Heart left ventricle (tissue), 16 donors: Measurements from ENCODE around the gene SURF6. TPM values are rescaled to one million over a fixed set of nuclear protein-coding genes. Genes with fewer than 3 reads are reported as not detected.
A peak's percentile ranks its signal among the peaks of the same experiment; 100 is the strongest.

Source experiments
- ATAC-seq, 4 donors: fragments of 200-7000 bp; cut with Tn5 transposase; one replicate each; pipeline ENCODE4 v1.9.1; 2020 to 2022; ENCODE audit warnings: moderate library complexity in 4 of 4, mild to moderate bottlenecking in 3 of 4, moderate number of reproducible peaks in 1 of 4
- DNase-seq, 5 donors: peaks; one replicate each; pipeline ENCODE4 v3.0.0-alpha.2; 2020
- H3K27ac ChIP-seq, 12 donors: fragments of 200-600 bp; sonication (generic) in 4 of 12; one replicate each; pipeline versions ENCODE4 v1.5.0 to v1.8.0; 2016 to 2022; ENCODE audit warnings: mild to moderate bottlenecking in 2 of 12
- H3K27me3 ChIP-seq, 9 donors: fragments of 200-600 bp; sonication (generic) in 2 of 9; one replicate each; pipeline versions ENCODE4 v1.5.1 to v1.8.0; 2016 to 2022; ENCODE audit warnings: mild to moderate bottlenecking in 3 of 9
- H3K36me3 ChIP-seq, 9 donors: fragments of 200-600 bp; sonication (generic) in 2 of 9; one replicate each; pipeline versions ENCODE4 v1.5.0 to v1.8.0; 2018 to 2022; ENCODE audit warnings: mild to moderate bottlenecking in 2 of 9
- H3K4me1 ChIP-seq, 12 donors: fragments of 200-600 bp; sonication (generic) in 4 of 12; one replicate each; pipeline versions ENCODE4 v1.5.0 to v1.8.0; 2016 to 2022; ENCODE audit warnings: mild to moderate bottlenecking in 3 of 12
- H3K4me3 ChIP-seq, 12 donors: fragments of 200-600 bp; sonication (generic) in 4 of 12; one replicate each; pipeline versions ENCODE4 v1.5.0 to v1.8.0; 2017 to 2022; ENCODE audit warnings: mild to moderate bottlenecking in 9 of 12, moderate library complexity in 4 of 12
- H3K9me3 ChIP-seq, 12 donors: fragments of 200-600 bp; sonication (generic) in 4 of 12; one replicate each; pipeline versions ENCODE4 v1.5.0 to v1.8.0; 2016 to 2022; ENCODE audit warnings: mild to moderate bottlenecking in 1 of 12
- CTCF ChIP-seq, 12 donors: fragments of 200-600 bp; sonication (generic) in 4 of 12; IDR thresholded peaks; one replicate each; pipeline versions ENCODE4 v1.5.0 to v1.8.0; 2018 to 2022; ENCODE audit warnings: antibody characterized with exemption in 12 of 12, mild to moderate bottlenecking in 5 of 12
- POLR2A ChIP-seq, 2 donors: fragments of 450-650 bp; IDR thresholded peaks; one replicate each; pipeline ENCODE4 v1.6.1; 2017; ENCODE audit warnings: antibody characterized with exemption in 2 of 2, mild to moderate bottlenecking in 2 of 2, moderate library complexity in 2 of 2
- WGBS, 4 donors: extraction: QIAGEN DNeasy Blood & Tissue Kit in 2 of 4; methylation state at CpG; one replicate each; pipeline versions ENCODE4 v1.1.5 to v1.1.7; 2013 to 2018; 5-methylcytosine and 5-hydroxymethylcytosine counted together
- intact Hi-C, 10 donors: fragments of 100-400 bp; cut with DNase I; formaldehyde crosslinking; loops; one replicate each; pipeline versions ENCODE4 v1.11.1 to v1.14.2; 2022
- polyA plus RNA-seq, 2 donors: library from polyadenylated mRNA; stranded (reverse); fragments of 200-250 nt; gene quantifications; one replicate each; pipeline ENCODE4 v1.2.3, GENCODE V29; 2013
- total RNA-seq, 9 donors: library from RNA; depleted of rRNA in 2 of 9; stranded (reverse); fragments of >200 nt in 2 of 9; fragmentation: NEBNext Ultra II Directional in 3 of 9; extraction: Animal tissue kit (Norgen Biotek cat#: 25700) in 3 of 9; gene quantifications; one replicate each; pipeline versions ENCODE4 v1.1.0 to v1.2.4, GENCODE V29; 2016 to 2023
- donor health status: ischemic (EF 13 %, LVEDD 7.1; RV severe dilation, severe dysfunction).
- donor health status: healthy with polysubstance abuse.
- donor health status: DM: no; HTN: yes; CAD: no.
- donor health status: DM: no; HTN: no; CAD: no.
- donor health status: ischemic (EF 25% LVEDD 6.9; RV normal size, moderate dysfunction).
- donor health status: ischemic (EF 25% LVEDD 5.7; RV mildly dilated, moderate dysfunction).
- donor health status: healthy.
- donor health status: DM: yes; HTN: yes; CAD: no.
- donor health status: ischemic (EF 35%, LVEDD 5.7; RV mildly dilated, moderate dysfunction).
- donor health status: nonischemic (EF 11% LVEDD 7.7; RV severe dilation, severe dysfunction).
- donor health status: DM: yes; HTN: yes; CAD: no.
- donor health status: PGD.
- donor health status: ischemic (EF 29% LVEDD 5.4; RV normal size, mild dysfunction).
- donor health status: nonischemic (EF 23%, LVEDD 6.1; RV moderate dilation, normal function).

The SURF6 gene
- total and polyA plus RNA-seq, 11 donors = 9.2 to 19.6 (median 11.1) TPM

DNA sequence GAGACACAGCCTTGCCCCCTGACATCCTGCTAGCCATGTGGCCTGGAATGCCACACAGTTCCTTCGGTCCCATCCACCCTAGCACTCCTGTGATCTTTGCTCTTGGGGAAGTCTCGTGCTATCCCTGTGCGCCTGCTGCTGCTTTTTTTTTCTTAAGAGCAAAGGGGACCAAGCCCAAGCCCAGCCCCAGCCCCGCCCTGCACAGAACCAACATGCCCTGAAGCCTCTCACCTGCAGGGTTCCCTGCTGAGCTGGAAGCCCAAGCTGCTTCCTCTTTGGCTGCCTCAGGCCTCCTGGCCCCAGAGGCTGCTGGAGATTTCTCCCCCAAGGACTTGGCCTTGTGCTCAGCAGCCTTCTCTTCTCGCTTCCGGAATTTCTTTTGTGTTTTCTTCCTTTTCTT, 1.8 kb downstream of the SURF6 start:
- Histone ChIP-seq H3K36me3 (peaks cover 0 to 56% (median 45%) of the 10 kb centered on the region in 9 donors), H3K9me3 (no peaks in the 10 kb centered on the region), H3K4me3 (peak overlapping the region in 1 of 12 donors; percentile 100), H3K27me3 (no peaks in the 10 kb centered on the region), H3K27ac (no peak overlapping the region), H3K4me1 (peaks cover 6 to 26% (median 19%) of the 10 kb centered on the region in 12 donors)
- ATAC-seq = no peak
- DNase-seq = peak in 1 of 5 donors; percentile 15
- intact Hi-C loops = loop anchor here in 2 of 10 donors (5.0 to 10.0 kb wide), 2 partner anchors 99 to 147 kb away; no protein-coding TSS in a partner anchor
- TF ChIP-seq CTCF (IDR thresholded peaks at IDR 0.05) = no peak
- TF ChIP-seq POLR2A (IDR thresholded peaks at IDR 0.05) = no peak
- WGBS, 4 donors = 91 to 97% (median 94%) methylated on average over 6 of the region's 6 CpGs

- WGBS, 4 donors = 88 to 99% (median 91%) methylated on average over 7 to 10 of the region's 10 CpGs
- H3K9me3 ChIP-seq = no peaks in the 10 kb centered on the region
- H3K4me3 ChIP-seq = no peak overlapping the region
- H3K36me3 ChIP-seq = peaks cover 0 to 51% (median 45%) of the 10 kb centered on the region in 9 donors
- no peaks in the 10 kb centered on the region for H3K27me3 ChIP-seq
- H3K27ac ChIP-seq = no peak overlapping the region
- H3K4me1 ChIP-seq = peaks cover 6 to 26% (median 19%) of the 10 kb centered on the region in 12 donors
- intact Hi-C loops = loop anchor here in 3 of 10 donors (2.0 to 10.0 kb wide), 3 partner anchors 99 to 149 kb away; no protein-coding TSS in a partner anchor
- ATAC-seq (no peak), DNase-seq (peak in 1 of 5 donors; percentile 13)
- no peak for TF ChIP-seq CTCF (IDR thresholded peaks at IDR 0.05)
- TF ChIP-seq POLR2A (IDR thresholded peaks at IDR 0.05) = no peak
Observed at GRCh38 chr9:133333566-133333965, 2.4 kb downstream of the SURF6 start.

- Histone ChIP-seq H3K4me3 (no peak overlapping the region), H3K36me3 (peaks cover 0 to 51% (median 45%) of the 10 kb centered on the region in 9 donors), H3K27ac (no peak overlapping the region), H3K4me1 (peaks cover 6 to 26% (median 19%) of the 10 kb centered on the region in 12 donors), H3K27me3 (no peaks in the 10 kb centered on the region), H3K9me3 (no peaks in the 10 kb centered on the region)
- 90 to 97% (median 95%) methylated on average over 10 to 11 of the region's 11 CpGs for WGBS, 4 donors
- intact Hi-C loops = loop anchor here in 3 of 10 donors (2.0 to 10.0 kb wide), 3 partner anchors 98 to 148 kb away; no protein-coding TSS in a partner anchor
- peak in 1 of 5 donors; percentile 4 for DNase-seq
- ATAC-seq = no peak
- TF ChIP-seq CTCF (IDR thresholded peaks at IDR 0.05) (no peak), POLR2A (IDR thresholded peaks at IDR 0.05) (no peak)
Observed at GRCh38 chr9:133333011-133333410, 3.0 kb downstream of the SURF6 start.

- intact Hi-C loops = loop anchor here in 3 of 10 donors (2.0 to 10.0 kb wide), 3 partner anchors 98 to 148 kb away; no protein-coding TSS in a partner anchor
Observed at GRCh38 chr9:133332381-133332730, 3.6 kb downstream of the SURF6 start.

More at GRCh38 chr9:133332381-133332730, 3.6 kb downstream of the SURF6 start:
- ATAC-seq (no peak), DNase-seq (peak in 1 of 5 donors; percentile 18)
- H3K4me1 ChIP-seq = peaks cover 6 to 26% (median 19%) of the 10 kb centered on the region in 12 donors
- WGBS, 4 donors = 88 to 92% (median 90%) methylated on average over 20 of the region's 20 CpGs
- H3K4me3 ChIP-seq = no peak overlapping the region
- TF ChIP-seq POLR2A (IDR thresholded peaks at IDR 0.05) = no peak
- TF ChIP-seq CTCF (IDR thresholded peaks at IDR 0.05) = no peak
- peaks cover 0 to 51% (median 45%) of the 10 kb centered on the region in 9 donors for H3K36me3 ChIP-seq
- no peaks in the 10 kb centered on the region for H3K9me3 ChIP-seq
- no peak overlapping the region for H3K27ac ChIP-seq
- no peaks in the 10 kb centered on the region for H3K27me3 ChIP-seq
